Kidney (tissue), 14 donors: ENCODE measurements around the gene ESD. TPM values are rescaled to one million over a fixed set of nuclear protein-coding genes. Genes with fewer than 3 reads are reported as not detected.

Source experiments
- DNase-seq, 5 donors: peaks; one replicate each; pipeline ENCODE4 v3.0.0-alpha.2; 2013 to 2020
- FAIRE-seq: peaks from 2 replicates; lab custom pipeline; 2012; peaks lifted over from hg19 to GRCh38; lab: Jason Lieb, UNC
- H3K27ac ChIP-seq, 2 donors: one replicate each; pipeline ENCODE4 v1.7.0; 2013; ENCODE audit warnings: low read depth in 2 of 2, low read length in 2 of 2, inconsistent platforms in 1 of 2
- H3K27me3 ChIP-seq: one replicate; pipeline ENCODE4 v1.7.1; 2013; ENCODE audit warnings: low read length, inconsistent platforms; ENCODE audit not compliant: control insufficient read depth, insufficient read depth
- H3K36me3 ChIP-seq, 3 donors: one replicate each; pipeline versions ENCODE4 v1.7.0 to v1.7.1; 2013; ENCODE audit warnings: low read length in 3 of 3, control low read depth in 1 of 3, inconsistent platforms in 1 of 3; ENCODE audit not compliant: insufficient read depth in 3 of 3, control insufficient read depth in 2 of 3
- H3K4me1 ChIP-seq, 3 donors: one replicate each; pipeline versions ENCODE4 v1.7.0 to v1.7.1; 2013; ENCODE audit warnings: low read length in 3 of 3, inconsistent platforms in 1 of 3, low read depth in 1 of 3; ENCODE audit not compliant: control insufficient read depth in 2 of 3, insufficient read depth in 2 of 3
- H3K4me3 ChIP-seq, 3 donors: one replicate each; pipeline versions ENCODE4 v1.7.0 to v1.8.1; 2013; ENCODE audit warnings: low read length in 3 of 3, control low read depth in 1 of 3, inconsistent platforms in 1 of 3
- H3K9ac ChIP-seq, 3 donors: one replicate each; pipeline versions ENCODE4 v1.7.0 to v1.7.1; 2013; ENCODE audit warnings: low read length in 3 of 3, control low read depth in 1 of 3, inconsistent platforms in 1 of 3
- H3K9me3 ChIP-seq, 3 donors: one replicate each; pipeline versions ENCODE4 v1.7.0 to v1.7.1; 2013; ENCODE audit warnings: low read length in 3 of 3, control low read depth in 1 of 3, inconsistent platforms in 1 of 3; ENCODE audit not compliant: control insufficient read depth in 2 of 3, insufficient read depth in 1 of 3
- CTCF ChIP-seq: IDR thresholded peaks from 3 replicates; pipeline ENCODE4 v1.5.1; 2012; ENCODE audit warnings: mild to moderate bottlenecking, moderate library complexity, borderline replicate concordance; ENCODE audit not compliant: insufficient read depth; ENCODE audit errors: extremely low read depth
- intact Hi-C: fragments of 100-400 bp; cut with DNase I; formaldehyde crosslinking; loops from one replicate; pipeline ENCODE4 v1.11.1; 2022
- polyA plus RNA-seq: library from polyadenylated mRNA; stranded (reverse); fragments of 350-450 nt; fragmentation: Illumina TruSeq; extraction: RNeasy Lipid Tissue Mini Kit (QIAGEN cat#74804); gene quantifications from one replicate; pipeline ENCODE4 v1.2.3, GENCODE V29; 2014; ENCODE audit warnings: low read depth, low replicate concordance; ENCODE audit not compliant: insufficient read depth
- total RNA-seq: library from RNA; stranded (reverse); fragmentation: NEBNext Ultra II Directional; extraction: Animal tissue kit (Norgen Biotek cat#: 25700); gene quantifications from one replicate; pipeline ENCODE4 v1.2.1, GENCODE V29; 2021
- donor health status: control.
- donor health status: control.
- donor health status: control.
- donor health status: control.
- donor health status: control.
- donor health status: DM: yes; HTN: yes; CAD: no.
- donor health status: Normal renal cell carcinoma (clear cell type).

Gene ESD
- total and polyA plus RNA-seq, 2 donors from 2014 or later: 98.5 to 179 TPM

DNA sequence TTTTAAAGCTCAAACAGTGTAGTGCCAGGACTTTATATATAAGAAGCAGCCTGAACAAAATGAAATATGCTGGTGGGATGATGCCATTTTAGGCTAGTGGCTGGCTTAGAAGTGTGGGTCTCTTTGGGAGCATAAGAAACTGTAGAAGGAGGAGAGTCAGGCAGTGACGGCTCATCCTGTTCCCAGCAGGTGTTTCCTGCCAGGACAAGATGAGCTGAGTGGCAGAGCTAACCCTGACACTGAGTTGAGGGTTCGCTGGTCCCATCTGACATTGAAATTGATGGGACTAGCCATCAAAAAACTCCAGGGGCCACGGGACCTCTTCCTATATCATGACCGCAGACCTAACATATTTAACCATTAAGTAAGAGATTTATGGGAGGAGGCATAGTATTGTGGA, 51.3 kb downstream of the ESD start:
- Histone ChIP-seq H3K4me1 (no peaks in the 10 kb centered on the region), H3K9ac (no peak overlapping the region), H3K36me3 (peaks cover 10 to 54% (median 33%) of the 10 kb centered on the region in 3 donors), H3K27ac (no peak overlapping the region), H3K9me3 (no peaks in the 10 kb centered on the region), H3K4me3 (no peak overlapping the region), H3K27me3 (no peaks in the 10 kb centered on the region)
- FAIRE-seq (no peak), DNase-seq (no peak)
- intact Hi-C loops: no loop called here
- no peak for TF ChIP-seq CTCF

- DNase-seq: no peak
- no peaks in the 10 kb centered on the region for H3K4me1 ChIP-seq
- intact Hi-C loops: no loop called here
- no peak for TF ChIP-seq CTCF
- H3K9me3 ChIP-seq: no peaks in the 10 kb centered on the region
- H3K9ac ChIP-seq: no peak overlapping the region
- no peak overlapping the region for H3K27ac ChIP-seq
- no peak for FAIRE-seq
- no peak overlapping the region for H3K4me3 ChIP-seq
- H3K36me3 ChIP-seq: peaks cover 7 to 48% (median 33%) of the 10 kb centered on the region in 3 donors
- no peaks in the 10 kb centered on the region for H3K27me3 ChIP-seq
These were observed 51.9 kb downstream of the ESD start for GRCh38 chr13:46745062-46745461.

DNA sequence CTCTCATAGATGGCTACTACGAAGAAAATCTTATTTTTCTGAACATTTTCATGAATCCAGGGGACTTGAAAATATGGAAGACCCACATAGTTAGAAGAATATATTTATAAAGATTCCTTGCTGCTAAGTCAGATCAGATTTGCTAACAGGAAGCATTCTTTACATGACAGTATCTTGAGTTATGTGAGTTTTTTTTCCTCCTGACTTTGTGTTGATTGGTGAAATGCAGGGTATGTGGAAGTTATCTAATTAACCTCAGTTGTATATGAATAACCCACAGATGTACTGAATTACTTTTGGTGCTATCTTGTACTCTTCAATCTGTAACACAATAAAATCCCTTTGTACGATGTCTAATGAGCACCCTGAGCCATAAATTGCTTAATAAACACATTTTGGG, 53.8 kb downstream of the ESD start:
- Histone ChIP-seq H3K9me3 (no peaks in the 10 kb centered on the region), H3K27ac (no peak overlapping the region), H3K4me3 (no peak overlapping the region), H3K9ac (no peak overlapping the region), H3K4me1 (no peaks in the 10 kb centered on the region), H3K27me3 (no peaks in the 10 kb centered on the region), H3K36me3 (peaks cover 2 to 49% (median 29%) of the 10 kb centered on the region in 3 donors)
- no peak for FAIRE-seq
- no peak for TF ChIP-seq CTCF
- no peak for DNase-seq
- intact Hi-C loops: no loop called here
